Calu3 (cell line): ENCODE data around the gene ATP13A4. TPM values are rescaled to one million over a fixed set of nuclear protein-coding genes. Genes with fewer than 3 reads are reported as not detected.

Experiments used
- BruUV-seq: library from RNA; stranded (reverse); fragments of 400-500 nt; replicated peaks from 2 replicates; lab custom pipeline; 2021; lab: Mats Ljungman, UMichigan
- CTCF ChIA-PET: fragments of 300-600 bp; sonication (Branson Sonifier 250); formaldehyde crosslinking; loops from one replicate; lab custom pipeline; 2022; ENCODE audit warnings: antibody characterized with exemption; lab: Charles Lee
- DNase-seq: peaks from one replicate; pipeline ENCODE4 v3.0.0; 2022
- H3K27ac Mint-ChIP-seq: one replicate; pipeline ENCODE4 v1.8.0; 2022; ENCODE audit warnings: mixed read lengths; ENCODE audit not compliant: unreplicated experiment
- H3K27me3 Mint-ChIP-seq: one replicate; pipeline ENCODE4 v1.8.0; 2022; ENCODE audit warnings: mixed read lengths; ENCODE audit not compliant: unreplicated experiment
- H3K36me3 Mint-ChIP-seq: one replicate; pipeline ENCODE4 v1.8.0; 2022; ENCODE audit warnings: mild to moderate bottlenecking, moderate library complexity, mixed read lengths; ENCODE audit not compliant: insufficient read depth, unreplicated experiment
- H3K4me1 Mint-ChIP-seq: one replicate; pipeline ENCODE4 v1.8.0; 2022; ENCODE audit warnings: mild to moderate bottlenecking, low read depth, mixed read lengths; ENCODE audit not compliant: unreplicated experiment
- H3K4me3 Mint-ChIP-seq: one replicate; pipeline ENCODE4 v1.8.0; 2022; ENCODE audit warnings: mild to moderate bottlenecking, low read depth, moderate library complexity, mixed read lengths; ENCODE audit not compliant: unreplicated experiment
- H3K9me3 Mint-ChIP-seq: one replicate; pipeline ENCODE4 v1.8.0; 2022; ENCODE audit warnings: low read depth, mixed read lengths; ENCODE audit not compliant: unreplicated experiment
- intact Hi-C: fragments of 100-400 bp; cut with micrococcal nuclease; formaldehyde crosslinking; loops from one replicate; pipeline ENCODE4 v1.10.0; 2022; ENCODE audit not compliant: unreplicated experiment
- total RNA-seq: library from RNA; stranded (reverse); gene quantifications from 2 replicates; pipeline ENCODE4 v1.2.3, GENCODE V29; 2022
- TF ChIP-seq, protein P1 (sequence below): fragments of 200-600 bp; IDR thresholded peaks from one replicate; pipeline ENCODE4 v1.8.0; 2022; ENCODE audit warnings: antibody characterized with exemption; ENCODE audit not compliant: unreplicated experiment

ATP13A4 gene
- total RNA-seq, 1 experiment from 2014 or later = 24.6 TPM

DNA sequence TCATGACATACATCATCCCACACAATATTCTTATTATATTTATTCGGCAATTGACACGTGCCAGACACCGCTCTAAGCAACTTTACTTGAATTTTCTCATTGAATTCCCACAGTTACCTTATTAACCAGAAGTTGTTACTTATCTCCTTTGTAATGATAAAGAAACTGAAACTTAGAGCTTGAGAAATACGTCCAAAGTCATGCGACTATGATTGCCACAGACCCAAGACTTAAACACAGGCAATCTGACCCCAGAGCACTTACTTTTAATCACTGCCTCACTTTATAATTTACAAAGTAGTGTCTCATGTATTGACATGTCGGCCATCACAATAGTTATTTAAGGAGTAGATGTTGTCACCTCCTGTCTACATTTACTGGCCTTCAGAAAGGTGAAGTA lies 64.7 kb downstream of the ATP13A4 start:
- no peaks in the 10 kb centered on the region for H3K36me3 Mint-ChIP-seq
- TF ChIP-seq, protein P1, sequence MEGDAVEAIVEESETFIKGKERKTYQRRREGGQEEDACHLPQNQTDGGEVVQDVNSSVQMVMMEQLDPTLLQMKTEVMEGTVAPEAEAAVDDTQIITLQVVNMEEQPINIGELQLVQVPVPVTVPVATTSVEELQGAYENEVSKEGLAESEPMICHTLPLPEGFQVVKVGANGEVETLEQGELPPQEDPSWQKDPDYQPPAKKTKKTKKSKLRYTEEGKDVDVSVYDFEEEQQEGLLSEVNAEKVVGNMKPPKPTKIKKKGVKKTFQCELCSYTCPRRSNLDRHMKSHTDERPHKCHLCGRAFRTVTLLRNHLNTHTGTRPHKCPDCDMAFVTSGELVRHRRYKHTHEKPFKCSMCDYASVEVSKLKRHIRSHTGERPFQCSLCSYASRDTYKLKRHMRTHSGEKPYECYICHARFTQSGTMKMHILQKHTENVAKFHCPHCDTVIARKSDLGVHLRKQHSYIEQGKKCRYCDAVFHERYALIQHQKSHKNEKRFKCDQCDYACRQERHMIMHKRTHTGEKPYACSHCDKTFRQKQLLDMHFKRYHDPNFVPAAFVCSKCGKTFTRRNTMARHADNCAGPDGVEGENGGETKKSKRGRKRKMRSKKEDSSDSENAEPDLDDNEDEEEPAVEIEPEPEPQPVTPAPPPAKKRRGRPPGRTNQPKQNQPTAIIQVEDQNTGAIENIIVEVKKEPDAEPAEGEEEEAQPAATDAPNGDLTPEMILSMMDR = no peak
- H3K27ac Mint-ChIP-seq = peak overlapping the region; percentile 60

DNA sequence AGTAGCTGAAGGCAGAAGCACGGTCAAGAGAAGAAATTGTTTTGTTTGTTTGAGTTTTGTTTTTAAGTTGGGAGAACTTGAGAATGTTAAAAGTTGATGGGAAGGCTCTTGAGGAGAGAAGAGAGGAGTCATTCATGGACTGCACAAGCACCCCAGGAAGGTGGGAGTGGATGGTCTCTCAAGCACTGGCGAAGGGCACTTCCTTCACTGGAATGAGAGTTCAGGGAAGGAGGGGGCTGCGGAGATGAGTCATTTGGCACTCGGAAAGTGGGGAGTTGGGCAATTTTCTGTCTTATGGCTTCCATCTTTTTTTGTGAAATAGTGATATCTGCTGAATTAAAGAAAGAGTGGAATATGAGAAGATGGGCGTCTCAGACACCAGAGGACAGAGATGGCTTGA lies 66.0 kb downstream of the ATP13A4 start:
- intact Hi-C loops = no loop called here
- no peak overlapping the region for H3K4me3 Mint-ChIP-seq
- H3K9me3 Mint-ChIP-seq = peaks cover 4% of the 10 kb centered on the region
- no peaks in the 10 kb centered on the region for H3K27me3 Mint-ChIP-seq
- TF ChIP-seq, protein P1 = no peak
- no peak overlapping the region for H3K27ac Mint-ChIP-seq
- DNase-seq = no peak
- BruUV-seq = no TSS peak
- H3K36me3 Mint-ChIP-seq = no peaks in the 10 kb centered on the region
- CTCF ChIA-PET = no interaction called here
- H3K4me1 Mint-ChIP-seq = peaks cover 27% of the 10 kb centered on the region

More for the DNA sequence above, 64.7 kb downstream of the ATP13A4 start:
- DNase-seq = no peak
- Mint-ChIP-seq H3K9me3 (peaks cover 4% of the 10 kb centered on the region), H3K4me3 (peak overlapping the region; percentile 16), H3K27me3 (no peaks in the 10 kb centered on the region), H3K4me1 (peaks cover 27% of the 10 kb centered on the region)
- BruUV-seq = no TSS peak
- CTCF ChIA-PET = interaction anchor here (1.2 to 1.7 kb wide), 3 partner anchors 28 to 83 kb away, joined by 3 read pairs; partner anchors contain the start of gene ATP13A4
- intact Hi-C loops = loop anchor here (2.0 kb wide), 1 partner anchor 65 kb away; the partner anchor contains the start of gene ATP13A4

DNA sequence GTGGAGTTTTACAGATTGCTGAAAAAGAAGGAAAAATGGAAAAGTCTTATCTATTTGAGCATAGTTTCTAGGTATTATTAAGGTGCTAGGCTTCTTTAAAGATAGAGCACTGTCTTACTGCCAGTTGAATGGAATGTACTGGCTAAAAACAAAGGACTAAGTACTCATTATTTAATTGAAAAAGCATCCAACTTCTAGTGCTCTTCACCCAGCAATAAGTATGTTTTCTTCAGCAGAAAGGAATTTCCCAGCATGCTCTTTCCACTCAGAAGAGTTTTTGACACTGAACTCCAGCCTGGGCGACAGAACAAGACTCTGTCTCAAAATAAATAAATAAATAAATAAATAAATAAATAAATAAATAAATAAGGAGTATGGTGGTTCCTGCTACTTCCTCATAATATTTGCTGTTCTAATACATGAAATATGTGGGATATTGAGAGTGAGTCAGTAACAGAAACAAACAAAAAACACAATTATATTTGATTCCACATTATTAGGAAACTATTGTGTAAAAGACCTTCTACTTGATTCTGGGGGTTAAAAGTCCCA lies 70.6 kb downstream of the ATP13A4 start:
- BruUV-seq = no TSS peak
- Mint-ChIP-seq H3K27ac (no peak overlapping the region), H3K36me3 (no peaks in the 10 kb centered on the region), H3K9me3 (peaks cover 4% of the 10 kb centered on the region), H3K4me1 (no peaks in the 10 kb centered on the region), H3K27me3 (no peaks in the 10 kb centered on the region), H3K4me3 (no peak overlapping the region)
- DNase-seq = no peak
- TF ChIP-seq, protein P1 = no peak
- intact Hi-C loops = no loop called here
- CTCF ChIA-PET = no interaction called here

DNA sequence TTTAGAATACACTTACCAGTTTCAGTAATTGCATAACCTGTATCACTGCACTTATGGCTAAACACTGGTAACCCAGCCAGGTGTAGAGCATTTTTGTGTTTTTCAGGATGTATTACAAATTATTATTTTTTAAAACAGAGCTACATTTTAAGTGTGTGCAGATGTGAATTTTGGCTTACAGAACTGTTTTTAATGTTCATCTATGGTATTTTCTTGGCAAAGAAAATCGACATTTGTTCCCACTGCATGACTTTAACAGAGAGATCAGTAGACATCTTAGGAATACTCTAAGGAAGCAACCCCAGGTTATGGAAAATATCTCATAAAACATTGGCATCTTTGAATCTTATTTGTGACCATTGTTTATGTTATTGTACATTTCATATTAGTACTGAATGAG lies 73.3 kb downstream of the ATP13A4 start:
- BruUV-seq = no TSS peak

More for the DNA sequence above, 73.3 kb downstream of the ATP13A4 start:
- CTCF ChIA-PET = no interaction called here
- Mint-ChIP-seq H3K27me3 (no peaks in the 10 kb centered on the region), H3K36me3 (no peaks in the 10 kb centered on the region), H3K27ac (no peak overlapping the region), H3K4me1 (peaks cover 2% of the 10 kb centered on the region), H3K9me3 (no peaks in the 10 kb centered on the region), H3K4me3 (no peak overlapping the region)
- intact Hi-C loops = no loop called here
- DNase-seq = no peak
- TF ChIP-seq, protein P1 = no peak
